Measurements from ENCODE around the gene SLC51A. TPM values are rescaled to one million over a fixed set of nuclear protein-coding genes. Genes with fewer than 3 reads are reported as not detected.

The SLC51A gene
- total RNA-seq, 1 donor from 2014 or later = 2.1 TPM

DNA sequence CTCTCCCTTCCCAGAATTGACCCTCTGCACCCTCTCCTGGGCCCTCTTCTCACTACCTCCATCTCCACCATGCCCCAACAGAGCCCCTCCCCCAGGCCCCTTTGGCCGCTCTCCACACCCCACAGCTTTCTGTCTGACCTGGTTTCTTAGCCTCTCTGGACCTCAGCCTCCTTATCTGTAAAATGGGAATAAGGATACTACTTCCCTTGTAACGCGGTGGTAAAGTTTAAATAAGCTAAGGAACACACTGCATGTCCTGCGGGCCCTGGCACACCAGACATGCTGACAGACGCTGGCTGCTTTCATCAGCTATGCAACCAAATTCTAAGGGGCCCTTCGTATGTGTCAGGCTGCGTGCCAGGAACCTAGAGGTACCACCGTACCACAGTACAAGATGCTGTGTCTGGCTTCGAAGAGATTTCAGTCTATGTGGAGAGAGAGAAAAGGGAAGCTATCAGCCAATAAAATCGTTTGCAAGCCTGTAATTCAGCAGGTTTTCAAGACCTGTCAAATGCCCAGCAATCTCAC is 777 bp upstream of the SLC51A start:
- no peaks in the 10 kb centered on the region for H3K36me3 ChIP-seq (ENCODE audit: control insufficient read depth in 3 of 3, insufficient read depth in 3 of 3, low read length in 3 of 3)
- no peaks in the 10 kb centered on the region for H3K9me3 ChIP-seq (ENCODE audit: control insufficient read depth in 3 of 3, low read length in 3 of 3)
- no peak overlapping the region for H3K4me3 ChIP-seq (ENCODE audit: low read length in 3 of 3)
- no peak overlapping the region for H3K9ac ChIP-seq (ENCODE audit: low read depth in 1 of 3, low read length in 3 of 3)
- peaks cover 0 to 6% (median 0%) of the 10 kb centered on the region in 3 donors for H3K27me3 ChIP-seq (ENCODE audit: control insufficient read depth in 3 of 3, insufficient read depth in 3 of 3, low read length in 3 of 3)
- H3K27ac ChIP-seq (ENCODE audit: low read depth, low read length) = no peak overlapping the region
- peaks cover 5 to 8% (median 8%) of the 10 kb centered on the region in 3 donors for H3K4me1 ChIP-seq (ENCODE audit: control insufficient read depth in 3 of 3, insufficient read depth in 3 of 3, low read length in 3 of 3)

DNA sequence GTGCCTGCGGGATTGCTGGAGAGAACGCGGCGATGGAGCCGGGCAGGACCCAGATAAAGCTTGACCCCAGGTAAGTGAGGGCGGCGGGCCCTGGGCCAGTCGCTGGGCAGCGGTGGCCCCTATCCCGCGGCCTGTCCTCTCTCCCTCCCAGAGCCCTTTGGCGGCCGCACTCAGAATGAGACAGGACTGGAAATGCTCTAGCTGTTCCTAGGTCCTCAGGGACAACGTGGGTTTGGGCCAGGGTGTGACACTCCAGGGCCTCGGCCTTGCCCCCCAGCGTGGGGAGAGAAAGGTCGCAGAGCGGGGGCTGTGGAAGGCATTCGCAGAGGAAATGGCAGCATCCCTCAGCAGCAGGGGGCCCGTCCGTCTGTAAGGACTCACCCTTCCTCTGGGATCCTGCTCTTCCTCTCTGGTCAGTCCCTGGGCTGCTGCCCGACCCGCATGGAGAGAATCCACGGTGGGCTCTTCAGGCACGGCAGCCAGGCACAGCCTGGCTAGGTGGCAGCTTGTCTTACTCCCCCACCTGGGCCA is 412 bp downstream of the SLC51A start:
- peak overlapping the region in 1 of 3 donors; percentile 33 for H3K9ac ChIP-seq (ENCODE audit: low read depth in 1 of 3, low read length in 3 of 3)
- H3K9me3 ChIP-seq (ENCODE audit: control insufficient read depth in 3 of 3, low read length in 3 of 3) = no peaks in the 10 kb centered on the region

DNA sequence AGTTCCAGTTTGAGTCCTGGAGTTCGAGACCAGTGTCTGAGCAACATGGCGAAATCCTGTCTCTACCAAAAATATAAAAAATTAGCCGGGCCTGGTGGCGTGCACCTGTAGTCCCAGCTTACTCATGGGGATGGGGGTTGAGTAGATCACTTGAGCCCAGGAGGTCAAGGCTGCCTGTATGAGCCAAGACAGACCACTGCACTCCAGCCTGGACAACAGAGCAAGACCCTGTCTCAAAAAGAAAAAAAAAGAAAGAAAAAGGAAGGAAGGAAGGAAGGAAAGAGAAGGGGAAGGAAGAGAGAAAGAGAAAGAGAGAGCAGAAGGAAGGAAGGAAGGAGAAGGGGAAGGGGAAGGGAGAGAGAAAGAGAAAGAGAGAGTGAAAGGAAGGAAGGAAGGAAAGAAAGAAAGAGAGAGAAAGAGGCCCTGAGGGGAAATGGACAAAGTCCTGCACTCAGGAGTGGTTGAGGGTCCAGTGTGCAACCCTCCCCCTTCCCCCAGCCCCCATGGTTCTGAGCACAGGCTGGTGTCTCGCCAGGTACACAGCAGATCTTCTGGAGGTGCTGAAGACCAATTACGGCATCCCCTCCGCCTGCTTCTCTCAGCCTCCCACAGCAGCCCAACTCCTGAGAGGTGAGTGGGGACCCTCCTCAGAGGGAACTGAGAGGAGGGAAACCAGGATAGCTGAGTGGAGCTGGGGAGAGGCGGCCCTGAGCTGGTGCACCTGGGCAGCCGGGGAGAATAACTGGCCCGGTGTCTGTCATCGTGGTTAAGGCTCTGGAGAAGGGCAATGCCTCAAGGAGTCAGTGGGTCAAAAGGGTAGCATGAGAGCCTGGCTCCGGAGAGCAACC is 1.2 kb downstream of the SLC51A start:
- H3K9ac ChIP-seq (ENCODE audit: low read depth in 1 of 3, low read length in 3 of 3) = no peak overlapping the region
- peaks cover 5 to 8% (median 8%) of the 10 kb centered on the region in 3 donors for H3K4me1 ChIP-seq (ENCODE audit: control insufficient read depth in 3 of 3, insufficient read depth in 3 of 3, low read length in 3 of 3)
- H3K27me3 ChIP-seq (ENCODE audit: control insufficient read depth in 3 of 3, insufficient read depth in 3 of 3, low read length in 3 of 3) = peaks cover 0 to 6% (median 0%) of the 10 kb centered on the region in 3 donors
- H3K27ac ChIP-seq (ENCODE audit: low read depth, low read length) = no peak overlapping the region
- H3K9me3 ChIP-seq (ENCODE audit: control insufficient read depth in 3 of 3, low read length in 3 of 3) = no peaks in the 10 kb centered on the region
- H3K36me3 ChIP-seq (ENCODE audit: control insufficient read depth in 3 of 3, insufficient read depth in 3 of 3, low read length in 3 of 3) = no peaks in the 10 kb centered on the region
- no peak overlapping the region for H3K4me3 ChIP-seq (ENCODE audit: low read length in 3 of 3)

More for the DNA sequence above, 412 bp downstream of the SLC51A start:
- Histone ChIP-seq H3K27me3 (ENCODE audit: control insufficient read depth in 3 of 3, insufficient read depth in 3 of 3, low read length in 3 of 3) (peaks cover 0 to 6% (median 0%) of the 10 kb centered on the region in 3 donors), H3K4me1 (ENCODE audit: control insufficient read depth in 3 of 3, insufficient read depth in 3 of 3, low read length in 3 of 3) (peaks cover 5 to 8% (median 8%) of the 10 kb centered on the region in 3 donors), H3K4me3 (ENCODE audit: low read length in 3 of 3) (no peak overlapping the region), H3K36me3 (ENCODE audit: control insufficient read depth in 3 of 3, insufficient read depth in 3 of 3, low read length in 3 of 3) (no peaks in the 10 kb centered on the region), H3K27ac (ENCODE audit: low read depth, low read length) (no peak overlapping the region)

DNA sequence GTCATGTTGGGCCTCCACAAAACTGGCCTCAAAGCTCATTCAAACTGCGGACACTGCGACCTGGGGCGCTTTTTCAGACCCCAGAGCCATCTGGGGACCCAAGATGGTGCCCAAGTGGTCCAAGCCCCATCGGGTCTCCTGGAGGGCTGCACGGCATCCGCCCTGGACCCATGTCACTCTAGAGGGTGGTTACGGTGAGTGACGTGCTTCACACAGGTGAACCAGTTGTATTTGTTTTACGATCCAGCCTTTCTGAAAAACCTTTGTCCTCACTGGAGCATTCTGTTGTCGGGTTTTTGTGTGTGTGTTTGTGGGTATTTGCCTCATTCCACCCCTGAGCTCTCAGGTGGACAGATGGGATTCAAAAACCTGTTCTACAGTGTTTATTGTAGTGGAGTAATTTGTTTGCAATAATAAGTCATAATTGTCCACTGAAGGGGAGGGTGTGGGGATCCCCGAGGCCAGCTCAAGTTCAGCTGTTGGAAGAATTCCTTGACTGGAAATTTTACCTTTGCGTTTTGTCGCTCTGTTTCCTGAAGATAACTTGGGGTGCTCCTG is 1.9 kb downstream of the SLC51A start:
- Histone ChIP-seq H3K4me3 (ENCODE audit: low read length in 3 of 3) (no peak overlapping the region), H3K4me1 (ENCODE audit: control insufficient read depth in 3 of 3, insufficient read depth in 3 of 3, low read length in 3 of 3) (peaks cover 5 to 8% (median 8%) of the 10 kb centered on the region in 3 donors), H3K36me3 (ENCODE audit: control insufficient read depth in 3 of 3, insufficient read depth in 3 of 3, low read length in 3 of 3) (no peaks in the 10 kb centered on the region), H3K27me3 (ENCODE audit: control insufficient read depth in 3 of 3, insufficient read depth in 3 of 3, low read length in 3 of 3) (peaks cover 0 to 6% (median 0%) of the 10 kb centered on the region in 3 donors), H3K9me3 (ENCODE audit: control insufficient read depth in 3 of 3, low read length in 3 of 3) (no peaks in the 10 kb centered on the region), H3K27ac (ENCODE audit: low read depth, low read length) (no peak overlapping the region), H3K9ac (ENCODE audit: low read depth in 1 of 3, low read length in 3 of 3) (no peak overlapping the region)

DNA sequence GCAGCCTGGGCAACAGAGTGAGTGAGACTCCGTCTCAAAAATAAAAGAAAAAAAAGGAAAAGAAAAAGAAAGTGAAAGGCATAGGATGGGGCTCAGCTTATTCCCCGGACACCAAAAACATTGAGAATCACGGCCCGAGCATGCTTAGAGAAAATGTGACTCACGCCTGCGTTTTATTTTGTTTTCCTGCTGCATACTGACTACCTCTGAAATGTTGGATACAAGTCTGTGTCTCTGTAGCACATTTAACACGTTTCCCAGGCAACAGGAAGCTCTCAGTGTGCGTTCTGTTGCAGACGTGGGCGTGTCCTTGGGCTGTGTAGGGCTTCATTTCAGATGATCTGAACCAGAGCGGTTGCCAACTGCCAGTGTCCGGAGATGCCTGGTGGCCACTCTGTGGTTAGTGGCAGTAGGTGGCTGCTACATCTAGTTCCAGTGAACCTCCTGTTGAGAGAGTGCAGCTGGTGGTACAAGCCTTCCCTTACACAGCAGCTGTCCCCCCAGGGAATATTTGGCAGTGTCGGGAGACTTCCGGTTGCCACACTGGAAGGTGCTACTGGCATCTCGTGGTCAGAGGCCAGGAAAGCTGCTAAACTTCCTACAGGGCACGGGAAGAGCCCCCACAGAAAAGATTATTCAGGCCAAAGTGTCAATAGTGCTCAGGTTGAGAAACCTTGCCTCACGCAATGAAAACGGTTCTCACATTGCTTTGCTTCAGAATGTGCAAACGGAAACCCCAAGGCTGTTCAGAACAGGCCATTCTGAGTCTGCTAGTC is 3.0 kb downstream of the SLC51A start:
- Histone ChIP-seq H3K27me3 (ENCODE audit: control insufficient read depth in 3 of 3, insufficient read depth in 3 of 3, low read length in 3 of 3) (peaks cover 0 to 6% (median 0%) of the 10 kb centered on the region in 3 donors), H3K9me3 (ENCODE audit: control insufficient read depth in 3 of 3, low read length in 3 of 3) (no peaks in the 10 kb centered on the region), H3K36me3 (ENCODE audit: control insufficient read depth in 3 of 3, insufficient read depth in 3 of 3, low read length in 3 of 3) (no peaks in the 10 kb centered on the region), H3K4me3 (ENCODE audit: low read length in 3 of 3) (peak overlapping the region; percentile 41 to 63 (median 54)), H3K9ac (ENCODE audit: low read depth in 1 of 3, low read length in 3 of 3) (peak overlapping the region in 2 of 3 donors; percentile 25 to 51), H3K4me1 (ENCODE audit: control insufficient read depth in 3 of 3, insufficient read depth in 3 of 3, low read length in 3 of 3) (peaks cover 5 to 8% (median 8%) of the 10 kb centered on the region in 3 donors), H3K27ac (ENCODE audit: low read depth, low read length) (peak overlapping the region; percentile 60)

DNA sequence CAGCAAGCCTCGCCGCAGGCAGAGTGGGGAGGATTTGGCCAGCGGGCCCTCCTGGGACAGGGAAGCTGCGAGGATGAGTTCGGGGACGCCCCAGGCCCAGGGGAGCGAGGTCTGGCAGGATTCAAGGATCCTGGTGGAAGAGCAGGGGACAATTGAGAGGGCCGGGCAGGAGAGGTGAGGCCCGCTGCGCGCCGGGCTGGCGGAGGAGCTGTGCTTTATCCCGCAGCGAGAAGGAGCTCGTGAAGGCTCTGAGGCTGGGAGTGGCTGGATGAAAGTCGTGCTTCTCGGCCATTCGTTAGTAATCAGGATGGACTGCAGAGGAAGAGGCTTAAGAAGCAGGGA is 3.6 kb downstream of the SLC51A start:
- Histone ChIP-seq H3K36me3 (ENCODE audit: control insufficient read depth in 3 of 3, insufficient read depth in 3 of 3, low read length in 3 of 3) (no peaks in the 10 kb centered on the region), H3K27me3 (ENCODE audit: control insufficient read depth in 3 of 3, insufficient read depth in 3 of 3, low read length in 3 of 3) (peaks cover 0 to 6% (median 0%) of the 10 kb centered on the region in 3 donors), H3K9ac (ENCODE audit: low read depth in 1 of 3, low read length in 3 of 3) (peak overlapping the region in 2 of 3 donors; percentile 25 to 47), H3K9me3 (ENCODE audit: control insufficient read depth in 3 of 3, low read length in 3 of 3) (no peaks in the 10 kb centered on the region), H3K4me3 (ENCODE audit: low read length in 3 of 3) (peak overlapping the region; percentile 41 to 63 (median 54)), H3K4me1 (ENCODE audit: control insufficient read depth in 3 of 3, insufficient read depth in 3 of 3, low read length in 3 of 3) (peaks cover 5 to 8% (median 8%) of the 10 kb centered on the region in 3 donors), H3K27ac (ENCODE audit: low read depth, low read length) (peak overlapping the region; percentile 60)

DNA sequence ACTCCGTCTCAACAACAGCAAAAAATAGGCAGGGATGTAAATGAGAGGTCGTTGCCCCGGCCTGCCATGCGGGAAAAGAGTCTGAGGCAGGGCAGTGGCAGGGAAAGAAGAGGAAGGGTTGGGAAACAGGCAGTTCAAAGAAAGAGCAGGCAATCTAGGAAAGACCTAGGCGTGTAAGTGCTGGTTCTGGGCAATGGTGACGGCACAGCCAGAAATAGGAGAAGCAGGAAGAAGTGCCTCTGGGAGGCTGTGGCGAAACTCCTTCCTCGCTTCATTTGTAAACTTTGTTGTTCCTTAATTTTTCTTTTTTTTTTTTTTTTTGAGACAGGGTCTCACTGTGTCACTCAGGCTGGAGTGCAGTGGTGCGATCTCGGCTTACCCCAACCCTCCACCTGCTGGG is 4.3 kb downstream of the SLC51A start:
- H3K27ac ChIP-seq (ENCODE audit: low read depth, low read length) = no peak overlapping the region

DNA sequence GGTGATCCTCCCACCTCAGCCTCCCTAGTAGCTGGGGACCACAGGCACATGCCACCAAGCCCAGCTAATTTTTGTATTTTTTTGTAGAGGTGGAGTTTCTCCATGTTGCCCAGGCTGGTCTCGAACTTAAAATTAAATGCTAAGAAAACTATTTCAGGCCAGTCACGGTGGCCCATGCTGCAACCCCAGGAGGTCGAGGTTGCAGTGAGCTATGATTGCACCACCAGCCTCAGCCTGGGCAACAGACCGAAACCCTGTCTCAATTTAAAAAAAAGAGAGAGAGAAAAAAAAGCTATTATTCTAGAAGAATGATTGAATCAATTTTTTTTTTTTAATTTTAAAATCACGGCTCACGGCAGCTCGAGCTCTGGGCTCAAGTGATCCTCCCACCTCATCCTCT is 4.7 kb downstream of the SLC51A start:
- H3K9ac ChIP-seq (ENCODE audit: low read depth in 1 of 3, low read length in 3 of 3) = no peak overlapping the region
- no peak overlapping the region for H3K27ac ChIP-seq (ENCODE audit: low read depth, low read length)
- H3K4me1 ChIP-seq (ENCODE audit: control insufficient read depth in 3 of 3, insufficient read depth in 3 of 3, low read length in 3 of 3) = peaks cover 5 to 8% (median 8%) of the 10 kb centered on the region in 3 donors

More for the DNA sequence above, 4.3 kb downstream of the SLC51A start:
- Histone ChIP-seq H3K36me3 (ENCODE audit: control insufficient read depth in 3 of 3, insufficient read depth in 3 of 3, low read length in 3 of 3) (no peaks in the 10 kb centered on the region), H3K27me3 (ENCODE audit: control insufficient read depth in 3 of 3, insufficient read depth in 3 of 3, low read length in 3 of 3) (peaks cover 0 to 6% (median 0%) of the 10 kb centered on the region in 3 donors), H3K9me3 (ENCODE audit: control insufficient read depth in 3 of 3, low read length in 3 of 3) (no peaks in the 10 kb centered on the region), H3K4me3 (ENCODE audit: low read length in 3 of 3) (no peak overlapping the region), H3K4me1 (ENCODE audit: control insufficient read depth in 3 of 3, insufficient read depth in 3 of 3, low read length in 3 of 3) (peaks cover 5 to 8% (median 8%) of the 10 kb centered on the region in 3 donors), H3K9ac (ENCODE audit: low read depth in 1 of 3, low read length in 3 of 3) (no peak overlapping the region)

DNA sequence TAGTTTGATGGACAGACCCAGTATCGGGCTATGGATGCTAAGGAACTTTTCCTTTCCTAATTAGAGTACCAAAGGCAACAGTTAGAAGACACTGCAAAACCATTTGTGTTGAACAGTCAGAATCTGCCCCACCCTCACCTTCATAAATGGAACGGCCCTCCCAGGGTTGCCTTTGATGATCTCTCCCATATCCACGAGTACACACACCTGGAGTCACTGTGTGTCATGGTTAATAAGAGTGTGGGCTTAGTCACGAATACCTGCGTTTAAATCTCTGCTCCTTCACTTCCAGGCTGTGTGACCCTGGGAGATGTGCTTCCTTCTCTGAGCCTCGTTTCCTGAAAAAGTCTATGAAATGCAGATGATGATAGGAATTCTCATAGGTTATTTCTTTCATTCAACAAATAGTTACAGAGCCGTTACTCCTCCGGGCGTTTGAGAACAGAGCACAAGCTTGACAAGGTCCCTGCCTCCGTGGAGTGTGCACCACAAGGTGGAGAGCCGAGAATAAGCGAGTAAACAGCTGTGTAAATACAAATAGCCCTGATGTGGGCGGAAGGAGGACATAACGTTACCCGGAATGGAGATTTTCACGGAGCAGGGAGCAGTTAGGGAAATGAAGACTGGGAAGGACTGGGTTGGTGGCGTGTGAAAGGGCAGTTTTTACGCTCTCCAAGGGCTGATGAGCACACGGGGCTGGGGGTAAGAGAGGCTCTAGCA is 6.7 kb downstream of the SLC51A start:
- H3K27me3 ChIP-seq (ENCODE audit: control insufficient read depth in 3 of 3, insufficient read depth in 3 of 3, low read length in 3 of 3) = peaks cover 0 to 4% (median 4%) of the 10 kb centered on the region in 3 donors
- H3K9me3 ChIP-seq (ENCODE audit: control insufficient read depth in 3 of 3, low read length in 3 of 3) = no peaks in the 10 kb centered on the region
- no peak overlapping the region for H3K27ac ChIP-seq (ENCODE audit: low read depth, low read length)
- H3K4me1 ChIP-seq (ENCODE audit: control insufficient read depth in 3 of 3, insufficient read depth in 3 of 3, low read length in 3 of 3) = peaks cover 10 to 13% (median 13%) of the 10 kb centered on the region in 3 donors
- no peaks in the 10 kb centered on the region for H3K36me3 ChIP-seq (ENCODE audit: control insufficient read depth in 3 of 3, insufficient read depth in 3 of 3, low read length in 3 of 3)
- no peak overlapping the region for H3K4me3 ChIP-seq (ENCODE audit: low read length in 3 of 3)
- H3K9ac ChIP-seq (ENCODE audit: low read depth in 1 of 3, low read length in 3 of 3) = no peak overlapping the region

More for the DNA sequence above, 4.7 kb downstream of the SLC51A start:
- Histone ChIP-seq H3K36me3 (ENCODE audit: control insufficient read depth in 3 of 3, insufficient read depth in 3 of 3, low read length in 3 of 3) (no peaks in the 10 kb centered on the region), H3K4me3 (ENCODE audit: low read length in 3 of 3) (no peak overlapping the region), H3K9me3 (ENCODE audit: control insufficient read depth in 3 of 3, low read length in 3 of 3) (no peaks in the 10 kb centered on the region), H3K27me3 (ENCODE audit: control insufficient read depth in 3 of 3, insufficient read depth in 3 of 3, low read length in 3 of 3) (peaks cover 0 to 5% (median 0%) of the 10 kb centered on the region in 3 donors)
